Measurements from ENCODE around the gene WDR35.
A peak's percentile ranks its signal among the peaks of the same experiment; 100 is the strongest.

The WDR35 gene

DNA sequence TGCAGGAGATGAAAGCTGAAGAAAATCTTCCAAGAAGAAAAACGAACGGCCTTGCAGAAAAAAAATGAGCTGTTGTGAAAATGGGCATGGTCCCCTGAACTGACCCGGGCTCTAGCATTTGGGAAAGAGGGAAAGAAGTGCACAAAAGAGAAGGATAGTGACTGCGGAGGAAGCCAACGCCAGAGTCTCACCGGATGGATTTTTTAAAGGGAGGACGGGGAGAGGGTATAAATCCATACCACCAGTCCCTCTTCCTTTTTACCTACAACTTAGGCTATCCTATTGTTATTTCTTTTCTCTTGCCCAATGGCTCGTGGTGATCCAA, 601 bp downstream of the WDR35 start:
- peak overlapping the region; percentile 81 for H3K27ac ChIP-seq
- TF ChIP-seq, protein P1, sequence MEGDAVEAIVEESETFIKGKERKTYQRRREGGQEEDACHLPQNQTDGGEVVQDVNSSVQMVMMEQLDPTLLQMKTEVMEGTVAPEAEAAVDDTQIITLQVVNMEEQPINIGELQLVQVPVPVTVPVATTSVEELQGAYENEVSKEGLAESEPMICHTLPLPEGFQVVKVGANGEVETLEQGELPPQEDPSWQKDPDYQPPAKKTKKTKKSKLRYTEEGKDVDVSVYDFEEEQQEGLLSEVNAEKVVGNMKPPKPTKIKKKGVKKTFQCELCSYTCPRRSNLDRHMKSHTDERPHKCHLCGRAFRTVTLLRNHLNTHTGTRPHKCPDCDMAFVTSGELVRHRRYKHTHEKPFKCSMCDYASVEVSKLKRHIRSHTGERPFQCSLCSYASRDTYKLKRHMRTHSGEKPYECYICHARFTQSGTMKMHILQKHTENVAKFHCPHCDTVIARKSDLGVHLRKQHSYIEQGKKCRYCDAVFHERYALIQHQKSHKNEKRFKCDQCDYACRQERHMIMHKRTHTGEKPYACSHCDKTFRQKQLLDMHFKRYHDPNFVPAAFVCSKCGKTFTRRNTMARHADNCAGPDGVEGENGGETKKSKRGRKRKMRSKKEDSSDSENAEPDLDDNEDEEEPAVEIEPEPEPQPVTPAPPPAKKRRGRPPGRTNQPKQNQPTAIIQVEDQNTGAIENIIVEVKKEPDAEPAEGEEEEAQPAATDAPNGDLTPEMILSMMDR (conservative IDR thresholded peaks at IDR 0.05) = no peak

DNA sequence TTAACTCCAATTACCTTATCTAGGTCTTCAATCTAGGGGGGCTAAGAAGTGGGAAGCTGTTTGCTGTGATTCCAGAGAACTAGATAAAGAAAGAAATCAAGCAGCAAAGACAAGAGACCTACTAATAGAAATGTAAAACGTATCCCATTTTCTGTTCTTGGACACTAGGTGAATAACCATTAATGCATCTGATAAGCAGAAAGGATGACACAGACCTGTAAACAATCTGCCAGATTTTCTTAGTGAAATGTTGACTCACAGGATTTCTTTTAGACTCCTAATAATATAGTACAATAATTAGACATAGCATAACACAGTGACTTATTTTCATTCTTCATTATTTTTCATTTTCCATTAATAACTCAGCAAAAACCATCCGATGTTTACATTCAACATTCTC, 1.3 kb downstream of the WDR35 start:
- H3K27ac ChIP-seq = peak overlapping the region; percentile 81
- TF ChIP-seq, protein P1 (conservative IDR thresholded peaks at IDR 0.05) = no peak

DNA sequence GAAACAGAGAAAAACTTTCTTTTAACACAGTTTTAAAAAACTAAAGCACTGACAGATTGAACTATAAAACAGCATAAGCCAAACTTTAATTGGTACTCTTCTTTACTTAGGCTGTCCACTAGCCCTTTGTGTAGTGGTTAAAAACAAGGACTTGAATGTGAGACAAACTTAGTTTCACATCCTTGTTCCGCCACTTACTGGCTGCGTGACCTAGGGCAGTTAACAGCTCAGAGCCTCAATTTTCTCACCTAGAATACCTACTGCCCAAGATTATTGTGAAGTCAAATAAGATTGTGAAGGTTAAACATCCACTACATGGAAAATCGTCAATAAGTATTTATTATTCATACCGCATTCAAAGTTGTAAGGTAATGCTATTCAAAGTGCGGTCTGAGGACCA, 2.0 kb downstream of the WDR35 start:
- H3K27ac ChIP-seq = no peak overlapping the region
- TF ChIP-seq, protein P1 (conservative IDR thresholded peaks at IDR 0.05) = no peak

DNA sequence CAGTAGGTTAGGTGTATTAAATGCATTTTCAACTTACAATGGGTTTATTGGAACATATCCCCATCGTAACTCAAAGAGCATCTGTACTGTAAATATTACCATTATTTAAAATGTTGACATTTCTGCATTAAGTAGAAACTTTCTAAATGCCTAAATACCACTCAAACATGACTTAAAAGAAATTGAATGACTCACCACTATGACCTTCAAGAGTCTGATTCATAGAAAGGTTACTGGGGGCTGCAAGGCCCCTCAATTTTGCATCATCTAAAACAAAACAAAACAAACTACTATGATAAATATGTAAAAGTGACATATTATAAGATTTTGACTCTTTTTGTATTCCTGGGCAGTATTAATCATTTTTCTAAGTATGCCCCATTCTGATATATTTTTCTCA, 7.6 kb downstream of the WDR35 start:
- TF ChIP-seq, protein P1 (conservative IDR thresholded peaks at IDR 0.05) = no peak
- no peak overlapping the region for H3K27ac ChIP-seq

DNA sequence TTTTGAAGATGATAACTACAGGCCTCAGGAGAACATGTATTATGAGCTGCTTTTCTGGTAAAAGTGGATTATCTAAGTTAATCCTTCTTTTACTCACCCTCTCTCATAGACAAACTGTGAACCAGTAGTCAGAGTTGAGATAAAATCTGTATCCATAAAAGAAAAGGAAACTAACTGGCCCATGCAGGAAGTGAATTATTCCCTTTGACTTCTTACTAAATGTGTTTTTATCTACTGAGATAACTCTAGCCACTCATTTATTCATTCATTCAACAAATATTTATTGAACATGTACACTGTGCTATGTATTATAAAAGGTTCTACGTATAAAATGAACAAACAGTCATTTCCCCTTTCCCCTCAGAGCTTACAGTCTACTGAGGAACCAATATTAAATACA, 10.0 kb downstream of the WDR35 start:
- H3K27ac ChIP-seq = no peak overlapping the region
- TF ChIP-seq, protein P1 (conservative IDR thresholded peaks at IDR 0.05) = no peak

DNA sequence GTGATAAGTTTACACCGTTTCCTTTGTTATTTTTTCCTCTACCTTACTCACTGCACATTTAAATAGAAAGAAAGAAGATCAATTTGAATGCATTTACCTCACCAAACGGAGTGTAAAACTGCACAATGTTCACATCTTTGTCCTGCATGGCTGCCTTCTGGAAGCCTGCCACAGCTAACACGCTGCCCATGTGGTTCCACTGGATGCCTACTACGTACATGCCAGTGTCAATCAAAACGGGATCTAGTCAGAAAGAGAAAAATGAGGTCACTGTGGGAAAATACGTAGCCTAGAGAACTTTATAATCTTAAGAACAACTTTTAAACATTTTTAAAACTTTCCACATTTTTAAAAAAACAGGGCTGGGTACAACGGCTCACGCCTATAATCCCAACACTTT, 16.4 kb downstream of the WDR35 start:
- H3K27ac ChIP-seq = no peak overlapping the region
- TF ChIP-seq, protein P1 (conservative IDR thresholded peaks at IDR 0.05) = no peak

DNA sequence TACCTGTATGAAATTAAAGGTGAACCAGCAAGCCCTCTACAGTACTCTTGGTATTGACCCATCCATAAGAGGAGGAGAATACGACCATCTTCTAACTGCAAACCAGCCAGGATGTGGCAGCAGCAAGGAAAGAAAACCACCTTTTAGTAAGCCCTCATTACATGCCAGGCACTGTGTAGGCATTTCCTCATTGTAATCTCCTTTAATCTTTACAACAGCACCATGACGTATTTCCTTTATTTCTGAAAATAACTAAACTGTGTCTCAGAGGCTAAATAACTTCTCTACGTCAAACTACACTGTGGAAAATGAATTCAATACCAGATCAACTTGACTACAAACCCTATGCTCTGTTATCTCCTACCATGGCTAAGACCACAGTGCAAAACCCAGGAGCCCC, 18.2 kb downstream of the WDR35 start:
- no peak overlapping the region for H3K27ac ChIP-seq
- TF ChIP-seq, protein P1 (conservative IDR thresholded peaks at IDR 0.05) = no peak

DNA sequence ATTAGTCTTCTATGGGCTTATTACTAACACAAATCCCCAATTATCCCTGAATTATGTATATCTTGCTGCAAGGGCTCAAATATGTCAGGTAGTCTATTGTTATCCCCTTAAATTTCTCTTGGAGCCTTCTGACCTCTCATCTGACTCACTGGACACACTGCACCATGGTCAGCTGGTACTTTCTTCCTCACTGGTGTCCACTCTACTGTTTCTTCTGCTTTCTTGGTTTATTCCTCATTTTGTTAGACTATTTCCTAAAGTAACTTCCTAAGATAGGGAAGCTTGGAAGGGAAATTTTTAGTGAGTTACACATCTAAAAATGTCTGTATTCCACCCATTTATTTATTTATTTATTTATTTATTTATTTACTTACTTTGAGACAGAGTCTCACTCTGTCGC, 26.5 kb downstream of the WDR35 start:
- H3K27ac ChIP-seq = no peak overlapping the region
- TF ChIP-seq, protein P1 (conservative IDR thresholded peaks at IDR 0.05) = no peak
